ENCODE data around the gene COL9A2.

The COL9A2 gene

GRCh38 chr1:40361201-40361600 lies 44.1 kb upstream of the COL9A2 start:
- no peaks in the 10 kb centered on the region for H3K36me3 ChIP-seq (ENCODE audit: control insufficient read depth, insufficient read depth, low read length)
- no peaks in the 10 kb centered on the region for H3K27me3 ChIP-seq (replicated peaks; ENCODE audit: control insufficient read depth, insufficient read depth, low read length)
- TF ChIP-seq CTCF (IDR thresholded peaks at IDR 0.05; ENCODE audit: insufficient read depth, low read length, poor library complexity, severe bottlenecking), result no peak
- no peak for DNase-seq (ENCODE audit: extremely low read depth, insufficient read length)
- no peak overlapping the region for H3K4me3 ChIP-seq (replicated peaks; ENCODE audit: low read depth, low read length)

GRCh38 chr1:40360631-40361030 lies 43.5 kb upstream of the COL9A2 start:
- Histone ChIP-seq H3K36me3 (ENCODE audit: control insufficient read depth, insufficient read depth, low read length) (no peaks in the 10 kb centered on the region), H3K4me3 (replicated peaks; ENCODE audit: low read depth, low read length) (no peak overlapping the region), H3K27me3 (replicated peaks; ENCODE audit: control insufficient read depth, insufficient read depth, low read length) (no peaks in the 10 kb centered on the region)
- DNase-seq (ENCODE audit: extremely low read depth, insufficient read length), result no peak
- no peak for TF ChIP-seq CTCF (IDR thresholded peaks at IDR 0.05; ENCODE audit: insufficient read depth, low read length, poor library complexity, severe bottlenecking)

GRCh38 chr1:40357625-40358024 lies 40.5 kb upstream of the COL9A2 start:
- no peaks in the 10 kb centered on the region for H3K36me3 ChIP-seq (ENCODE audit: control insufficient read depth, insufficient read depth, low read length)
- no peaks in the 10 kb centered on the region for H3K27me3 ChIP-seq (replicated peaks; ENCODE audit: control insufficient read depth, insufficient read depth, low read length)
- H3K4me3 ChIP-seq (replicated peaks; ENCODE audit: low read depth, low read length), result no peak overlapping the region
- no peak for TF ChIP-seq CTCF (IDR thresholded peaks at IDR 0.05; ENCODE audit: insufficient read depth, low read length, poor library complexity, severe bottlenecking)
- DNase-seq (ENCODE audit: extremely low read depth, insufficient read length), result no peak

- no peak overlapping the region for H3K4me3 ChIP-seq (replicated peaks; ENCODE audit: low read depth, low read length)
- DNase-seq (ENCODE audit: extremely low read depth, insufficient read length), result no peak
- TF ChIP-seq CTCF (IDR thresholded peaks at IDR 0.05; ENCODE audit: insufficient read depth, low read length, poor library complexity, severe bottlenecking), result no peak
- H3K36me3 ChIP-seq (ENCODE audit: control insufficient read depth, insufficient read depth, low read length), result no peaks in the 10 kb centered on the region
- H3K27me3 ChIP-seq (replicated peaks; ENCODE audit: control insufficient read depth, insufficient read depth, low read length), result no peaks in the 10 kb centered on the region
Observed at GRCh38 chr1:40353082-40353481, 36.0 kb upstream of the COL9A2 start.

- Histone ChIP-seq H3K36me3 (ENCODE audit: control insufficient read depth, insufficient read depth, low read length) (no peaks in the 10 kb centered on the region), H3K4me3 (replicated peaks; ENCODE audit: low read depth, low read length) (no peak overlapping the region), H3K27me3 (replicated peaks; ENCODE audit: control insufficient read depth, insufficient read depth, low read length) (no peaks in the 10 kb centered on the region)
- peak; percentile 29 for DNase-seq (ENCODE audit: extremely low read depth, insufficient read length)
- TF ChIP-seq CTCF (IDR thresholded peaks at IDR 0.05; ENCODE audit: insufficient read depth, low read length, poor library complexity, severe bottlenecking), result no peak
Observed at GRCh38 chr1:40352126-40352525, 35.0 kb upstream of the COL9A2 start.

GRCh38 chr1:40351124-40351523 lies 34.0 kb upstream of the COL9A2 start:
- Histone ChIP-seq H3K36me3 (ENCODE audit: control insufficient read depth, insufficient read depth, low read length) (no peaks in the 10 kb centered on the region), H3K27me3 (replicated peaks; ENCODE audit: control insufficient read depth, insufficient read depth, low read length) (no peaks in the 10 kb centered on the region), H3K4me3 (replicated peaks; ENCODE audit: low read depth, low read length) (no peak overlapping the region)
- DNase-seq (ENCODE audit: extremely low read depth, insufficient read length), result no peak
- TF ChIP-seq CTCF (IDR thresholded peaks at IDR 0.05; ENCODE audit: insufficient read depth, low read length, poor library complexity, severe bottlenecking), result no peak
